GM18873 (cell line): ENCODE data around the gene MRPL37.
"Not testable (repeated sequence)": the region's sequence is repeated elsewhere in the genome, so short reads cannot be mapped to it uniquely, and the experiment has no call there.

Experiments used
- ATAC-seq: cut with Tn5 transposase; IDR thresholded peaks from one replicate; pipeline ENCODE4 v1.9.1; 2021; ENCODE audit warnings: mild to moderate bottlenecking, moderate library complexity, moderate number of reproducible peaks; ENCODE audit not compliant: unreplicated experiment, low FRiP score

Gene MRPL37

DNA sequence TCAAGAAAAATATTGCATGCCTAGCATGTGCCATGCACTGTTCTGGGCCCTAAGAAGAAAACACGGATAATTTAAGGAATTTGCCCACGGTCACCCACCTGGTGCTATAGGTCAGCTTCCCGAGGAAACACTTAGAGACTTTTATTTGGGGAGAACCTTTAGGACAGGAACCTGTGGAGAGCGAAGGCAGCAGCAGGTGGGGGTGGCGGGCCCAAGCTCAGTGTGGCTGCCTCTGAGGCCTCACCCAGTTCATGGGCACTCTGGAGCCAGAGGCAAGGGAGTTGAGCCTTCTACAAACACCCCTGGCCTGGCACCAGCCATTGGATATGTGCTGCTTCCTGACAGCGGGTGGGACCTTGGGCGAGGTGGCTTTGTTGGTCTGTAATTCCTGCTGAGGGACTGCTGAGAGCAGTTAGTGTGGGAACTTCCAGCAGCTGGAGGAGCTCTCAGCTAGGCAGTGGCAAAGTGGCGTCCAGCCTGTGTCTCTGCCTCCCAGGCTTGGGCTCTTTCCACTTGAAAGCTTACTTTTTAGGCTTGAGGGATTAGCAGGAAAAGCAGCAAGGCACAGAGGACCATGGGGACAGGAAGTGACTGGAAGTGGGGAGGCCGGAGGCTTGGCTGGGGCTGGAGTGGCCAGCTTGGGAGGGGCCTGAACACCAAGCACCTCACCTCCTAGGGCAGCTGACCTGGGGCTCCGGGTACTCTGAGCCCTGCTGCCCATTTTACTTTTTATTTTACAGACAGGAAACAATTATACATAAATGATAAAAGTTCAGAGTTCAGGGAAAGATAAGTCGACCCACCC, 19.1 kb downstream of the MRPL37 start:
- ATAC-seq: no peak

DNA sequence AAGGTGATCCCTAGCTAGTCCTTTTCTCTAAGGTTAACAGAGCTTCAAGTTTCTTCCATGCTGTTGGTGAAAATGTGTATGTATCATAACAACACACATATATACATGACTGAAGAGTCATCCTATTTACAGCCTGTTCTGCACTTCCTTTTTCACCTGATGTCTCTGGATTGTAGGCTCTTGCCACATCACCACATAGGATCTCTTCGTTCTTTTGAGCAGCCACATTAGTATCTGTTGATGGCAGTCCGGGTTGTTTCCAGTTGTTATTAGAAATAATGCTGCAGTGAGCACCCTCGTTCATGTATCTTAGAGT, 19.7 kb downstream of the MRPL37 start:
- ATAC-seq: no peak

DNA sequence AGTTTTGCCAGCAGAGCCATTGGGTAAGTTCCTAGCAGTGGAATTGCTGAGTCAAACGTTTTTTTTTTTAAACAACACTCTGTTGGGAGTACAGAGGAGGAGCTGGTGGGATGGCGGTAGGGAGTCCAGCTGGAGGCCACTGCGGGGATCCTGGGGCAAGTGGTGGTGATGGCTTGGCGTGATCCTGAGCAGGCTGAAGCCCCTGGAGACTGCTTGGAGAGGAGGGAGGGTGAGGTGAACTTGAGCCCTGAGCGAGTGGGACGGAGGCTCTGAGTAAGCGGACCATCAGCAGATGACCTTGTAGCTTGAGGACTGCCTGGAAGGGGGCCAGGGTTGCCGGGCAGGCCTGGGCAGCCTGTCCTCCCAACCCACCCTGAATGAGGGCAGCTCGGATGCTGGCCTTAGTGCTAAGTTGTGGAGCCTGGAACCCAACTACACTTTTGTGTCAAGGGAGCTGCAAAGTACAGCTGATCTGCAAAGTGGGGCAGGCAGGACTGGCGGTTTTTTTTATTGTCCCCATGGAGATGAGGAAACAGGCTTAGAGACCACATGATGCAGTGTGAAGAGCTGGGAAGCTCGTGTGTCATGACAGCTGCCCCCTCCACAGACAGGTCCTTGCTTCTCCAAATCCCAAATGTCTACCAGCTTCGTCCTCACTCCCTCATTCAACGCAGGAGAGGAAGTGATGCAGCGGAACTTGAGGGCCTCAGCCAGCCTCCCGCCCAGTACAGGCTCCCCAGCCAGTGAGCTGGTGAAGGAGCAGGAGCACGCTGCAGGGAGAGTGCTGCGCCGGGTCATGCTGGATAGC, 20.2 kb downstream of the MRPL37 start:
- no peak for ATAC-seq

DNA sequence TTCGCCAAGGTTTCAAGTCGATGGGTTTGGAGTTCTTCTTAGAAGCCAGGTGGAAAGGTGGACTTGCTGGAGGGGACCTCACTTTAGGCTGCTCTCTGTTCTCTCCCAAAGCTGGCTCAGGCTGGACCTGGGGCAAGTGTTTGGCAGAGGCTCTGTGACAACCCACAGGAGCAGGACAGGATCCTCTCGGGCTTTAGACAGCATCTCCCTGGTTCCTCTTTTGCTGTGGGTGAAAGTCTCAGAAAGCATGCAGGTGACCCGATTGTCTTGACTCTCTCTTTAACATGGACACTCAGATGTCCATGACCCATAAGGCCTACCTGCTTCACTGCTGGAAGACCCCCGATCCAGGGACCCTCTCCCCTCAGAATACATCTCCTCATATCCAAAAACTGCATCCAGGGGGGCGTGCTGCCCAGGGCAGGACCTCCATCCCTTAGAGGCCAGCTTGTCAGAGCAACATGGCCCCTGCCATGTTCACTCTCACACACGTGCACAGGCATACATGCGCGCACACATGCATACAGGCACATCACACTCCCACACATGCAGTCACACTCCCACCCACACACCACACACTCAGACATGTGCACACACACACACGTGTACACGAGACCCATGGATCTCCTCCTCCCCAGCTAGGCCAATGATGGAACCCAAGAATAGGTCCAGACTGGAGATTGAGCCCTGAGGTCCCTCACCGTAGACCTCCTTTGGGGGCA, 21.3 kb downstream of the MRPL37 start:
- no peak for ATAC-seq

DNA sequence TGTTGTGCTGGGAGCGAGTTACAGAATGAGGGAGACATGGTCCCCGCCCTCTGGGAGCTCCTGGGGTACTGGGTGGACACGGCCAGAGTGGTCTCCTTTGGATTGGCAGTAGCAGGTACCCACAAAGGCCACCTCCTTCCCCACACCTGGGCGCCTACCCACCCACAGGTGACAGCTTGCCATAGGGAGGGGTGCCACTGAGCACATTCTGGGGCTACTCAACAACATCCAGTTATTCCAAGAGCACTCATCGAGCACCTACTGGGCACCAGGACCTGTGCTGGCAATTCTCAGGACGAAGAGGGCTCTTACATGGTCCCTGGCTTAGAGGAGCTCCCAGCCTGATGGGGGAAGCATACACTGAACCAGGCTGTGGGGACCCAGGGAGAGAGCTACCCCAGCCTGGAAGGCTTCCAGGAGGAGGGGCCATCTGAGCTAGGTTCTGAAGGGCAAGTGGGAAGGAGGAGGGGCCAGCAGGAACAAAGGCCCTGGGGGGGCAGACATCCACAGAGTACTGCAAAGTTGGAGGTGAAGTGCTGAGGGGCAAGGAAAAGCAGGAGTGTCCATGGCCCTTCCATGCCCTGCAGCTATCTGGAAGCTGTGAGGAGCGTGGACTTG, 22.0 kb downstream of the MRPL37 start:
- no peak for ATAC-seq

DNA sequence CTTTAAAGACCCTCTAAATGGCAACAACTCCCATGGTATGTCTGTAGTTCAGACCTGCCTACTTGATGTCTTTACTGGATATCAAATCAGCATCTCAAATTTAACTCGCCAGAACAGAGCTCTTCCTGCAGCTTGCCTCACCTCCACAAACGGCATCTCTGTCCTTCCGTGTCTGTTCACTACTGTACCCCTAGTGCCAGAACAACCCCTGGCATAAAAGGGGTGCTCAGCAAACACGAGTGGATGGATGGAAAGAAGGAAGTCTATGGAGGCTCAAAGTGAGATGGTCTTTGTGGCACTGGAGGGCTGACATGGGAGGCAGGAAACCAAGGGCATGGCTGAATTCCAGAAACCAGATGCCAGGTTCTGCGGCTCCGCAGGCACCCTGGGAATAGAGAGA, 22.7 kb downstream of the MRPL37 start:
- no peak for ATAC-seq

DNA sequence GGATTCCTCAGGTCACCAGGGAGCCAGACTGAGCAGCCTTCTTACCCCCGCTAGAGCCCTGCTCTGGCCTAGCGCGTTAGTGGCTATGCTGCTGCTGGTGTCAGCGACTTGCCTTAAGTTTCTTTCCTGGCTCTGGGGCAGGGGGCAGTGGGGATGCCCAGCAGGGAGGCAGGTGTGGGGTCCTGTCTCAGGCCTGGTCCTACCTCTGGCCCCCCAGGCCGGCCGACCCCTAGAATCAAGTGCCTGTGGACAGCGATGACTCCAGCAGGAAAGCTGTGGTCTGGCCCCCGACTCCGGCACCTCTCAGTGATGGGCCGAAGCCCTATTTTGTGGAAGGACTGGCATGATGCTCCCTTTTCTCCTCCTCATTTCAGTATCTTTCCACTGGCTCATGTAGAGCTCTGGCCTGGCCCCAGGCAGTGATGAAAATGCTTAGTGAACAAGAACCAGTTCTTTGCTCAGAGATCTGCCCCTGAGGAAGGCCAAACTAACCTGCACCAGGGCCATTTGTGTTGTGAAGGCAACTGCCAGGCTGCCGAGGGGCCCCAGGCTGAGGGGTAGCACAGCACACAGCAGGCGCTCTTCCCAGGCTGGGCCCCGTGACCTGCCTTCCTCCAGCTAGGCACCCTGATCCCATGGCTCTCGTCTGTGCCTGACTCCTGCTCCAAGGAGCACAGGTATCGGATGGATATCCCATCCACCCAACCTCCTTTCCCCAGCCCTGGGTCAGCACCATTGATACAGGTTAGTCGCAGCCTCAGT, 23.7 kb downstream of the MRPL37 start:
- ATAC-seq: no peak

DNA sequence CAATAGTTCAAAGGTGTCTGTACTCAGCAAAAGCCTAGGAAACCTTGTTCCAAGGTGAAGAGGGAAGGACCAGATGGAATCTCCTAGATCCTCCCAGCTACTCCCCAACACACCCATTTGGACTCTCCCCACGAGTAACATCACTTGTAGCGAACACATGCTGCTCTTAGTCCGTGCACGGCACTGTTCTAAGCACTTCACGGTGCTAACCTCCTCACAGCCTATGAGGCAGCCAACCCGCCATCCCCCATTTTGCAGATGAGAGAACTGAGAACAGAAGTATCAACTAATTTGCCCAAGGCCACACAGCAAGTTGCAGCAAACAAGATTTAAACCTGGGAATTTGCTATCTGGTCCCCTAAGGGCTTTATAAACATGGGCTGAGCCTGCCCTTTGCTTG, 24.3 kb downstream of the MRPL37 start:
- ATAC-seq: no peak

DNA sequence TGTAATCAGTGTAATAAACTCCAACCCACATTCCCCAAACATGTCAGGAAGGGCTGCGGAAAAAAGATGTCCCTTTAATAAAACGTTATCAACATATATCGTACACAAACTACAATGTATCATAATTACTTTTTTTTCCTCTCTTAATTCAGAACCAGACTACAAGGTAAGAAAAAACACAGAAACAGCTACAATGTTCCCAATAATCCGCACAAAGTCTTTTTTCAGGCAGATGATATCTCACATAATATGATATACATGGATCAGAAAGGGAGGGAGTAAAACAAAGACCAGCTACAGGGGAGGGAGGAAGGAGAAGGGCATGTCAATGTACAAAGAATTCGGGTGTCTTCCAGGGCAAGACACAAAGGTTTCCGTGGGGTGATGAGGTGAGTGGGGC, 25.4 kb downstream of the MRPL37 start:
- no peak for ATAC-seq

DNA sequence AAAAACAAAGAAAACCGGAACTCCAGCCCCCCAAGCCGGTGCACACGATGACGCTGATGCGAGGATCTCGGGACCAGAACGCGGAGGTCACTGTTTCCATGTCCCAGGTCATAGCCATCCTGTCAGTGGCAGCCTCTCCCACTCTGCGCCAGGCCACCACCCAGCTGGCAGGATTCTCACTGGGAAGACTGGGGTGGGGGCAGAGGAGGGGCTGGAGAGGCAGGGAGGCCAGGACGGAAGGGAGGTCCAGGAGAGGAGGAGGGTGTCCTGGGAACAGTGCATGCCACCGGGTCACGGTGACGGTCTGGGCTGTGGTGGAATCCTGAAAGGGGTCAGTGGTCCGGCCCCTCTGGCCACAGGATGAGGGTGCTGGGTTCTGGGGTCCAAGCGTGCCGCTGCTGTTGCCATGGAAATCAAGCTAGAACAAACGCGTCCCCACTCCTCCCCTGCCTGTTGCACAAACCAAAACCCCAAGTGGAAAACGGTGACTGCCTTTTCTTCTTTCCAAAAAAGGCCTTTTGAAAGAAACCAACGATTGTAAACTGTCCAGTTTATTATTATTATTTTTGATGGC, 26.1 kb downstream of the MRPL37 start:
- ATAC-seq: no peak

DNA sequence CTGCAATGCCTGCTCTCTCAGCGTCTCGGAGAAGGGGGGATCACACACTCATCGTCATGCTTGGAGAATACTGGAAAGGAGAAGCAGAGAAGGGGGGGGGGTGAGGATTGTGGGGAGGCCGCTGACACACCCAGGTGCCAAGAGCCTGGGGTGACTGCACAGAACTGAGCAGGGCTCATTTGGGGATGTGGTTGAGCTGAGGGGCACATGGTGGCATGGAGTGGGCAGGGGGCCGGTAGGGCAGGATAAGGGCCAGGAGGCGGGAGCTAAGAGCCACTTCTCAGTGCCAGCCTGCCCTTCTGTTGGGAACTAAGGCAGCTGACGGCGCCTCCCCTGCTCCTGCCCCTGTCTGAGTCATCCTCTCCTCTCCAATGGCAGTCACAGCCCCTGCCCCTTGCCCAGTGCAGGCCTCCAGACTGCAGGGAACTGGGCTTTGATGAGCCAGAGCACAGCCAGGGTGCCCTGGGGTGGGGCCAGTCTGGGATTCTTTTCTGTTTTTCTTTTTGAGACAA, 27.2 kb downstream of the MRPL37 start:
- ATAC-seq: no peak

DNA sequence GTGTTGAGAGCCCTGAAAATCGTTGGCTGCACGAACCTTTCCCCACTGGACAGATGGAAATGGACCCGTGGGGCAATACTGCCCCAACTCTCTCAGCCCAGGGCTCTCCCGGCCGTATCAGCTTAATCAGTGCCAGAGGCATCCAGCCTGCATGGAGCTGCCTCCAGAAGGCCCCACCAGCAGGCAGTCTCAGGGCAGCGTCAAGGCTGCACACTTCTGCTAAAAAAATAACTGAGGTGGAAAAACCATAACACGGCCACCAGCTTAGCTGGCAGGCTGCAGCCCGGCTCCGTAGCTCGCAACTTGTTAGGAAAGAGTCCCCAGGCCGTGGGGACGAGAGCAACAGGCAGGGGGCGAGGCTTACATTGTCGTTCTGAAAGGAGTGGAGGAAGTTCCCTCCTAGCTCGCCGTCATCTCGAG, 27.9 kb downstream of the MRPL37 start:
- no peak for ATAC-seq

DNA sequence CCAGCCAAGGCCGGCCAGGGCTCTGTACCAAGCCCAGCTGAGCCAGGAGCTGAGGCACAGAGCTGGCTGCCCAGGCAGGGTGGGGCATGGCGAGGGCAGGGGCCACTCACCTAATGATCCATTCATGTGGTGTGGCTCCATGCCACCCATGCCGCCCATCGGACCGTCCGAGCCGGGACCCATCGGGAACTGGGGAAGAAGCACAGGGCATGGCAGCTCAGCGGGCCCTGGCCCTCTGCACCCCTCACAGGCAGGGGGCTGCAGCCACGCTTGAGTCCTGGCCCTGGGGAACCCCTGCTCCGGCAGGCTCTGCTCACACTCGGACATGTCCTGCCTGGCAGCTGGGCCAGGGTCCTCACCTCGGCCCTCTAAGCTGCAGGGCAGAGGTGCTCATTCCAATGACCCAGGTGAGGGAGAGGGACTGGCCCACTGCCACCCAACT, 28.7 kb downstream of the MRPL37 start:
- no peak for ATAC-seq

DNA sequence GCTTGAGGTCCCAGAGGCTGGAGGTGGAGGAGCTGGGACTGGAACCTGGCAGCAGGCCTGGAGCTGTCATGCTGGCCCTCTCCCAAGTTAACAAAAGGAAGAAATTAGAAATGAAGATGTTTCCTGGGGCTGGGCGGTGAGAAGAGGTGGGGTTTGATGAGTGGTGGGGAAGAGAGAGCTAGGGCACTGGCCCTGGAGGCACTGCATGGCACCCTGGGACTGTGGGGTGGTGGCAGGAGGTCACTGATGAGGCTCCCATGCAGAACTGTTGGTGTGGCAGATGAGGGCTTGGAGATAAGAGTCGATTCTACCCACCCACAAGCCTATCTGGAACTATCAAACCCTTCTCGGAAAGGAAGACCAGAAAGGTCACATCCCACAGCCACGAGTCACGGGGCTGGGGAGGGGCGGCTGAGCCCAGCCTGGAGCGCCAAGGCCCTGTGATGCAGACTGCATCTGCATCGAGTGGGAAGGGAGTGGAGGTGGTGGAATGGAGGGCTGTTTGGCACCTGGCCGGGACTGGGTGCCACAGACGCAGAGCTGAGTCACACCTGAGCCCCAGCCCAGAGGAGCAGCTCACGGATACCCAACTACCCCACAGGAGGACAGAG, 29.4 kb downstream of the MRPL37 start:
- ATAC-seq: no peak

DNA sequence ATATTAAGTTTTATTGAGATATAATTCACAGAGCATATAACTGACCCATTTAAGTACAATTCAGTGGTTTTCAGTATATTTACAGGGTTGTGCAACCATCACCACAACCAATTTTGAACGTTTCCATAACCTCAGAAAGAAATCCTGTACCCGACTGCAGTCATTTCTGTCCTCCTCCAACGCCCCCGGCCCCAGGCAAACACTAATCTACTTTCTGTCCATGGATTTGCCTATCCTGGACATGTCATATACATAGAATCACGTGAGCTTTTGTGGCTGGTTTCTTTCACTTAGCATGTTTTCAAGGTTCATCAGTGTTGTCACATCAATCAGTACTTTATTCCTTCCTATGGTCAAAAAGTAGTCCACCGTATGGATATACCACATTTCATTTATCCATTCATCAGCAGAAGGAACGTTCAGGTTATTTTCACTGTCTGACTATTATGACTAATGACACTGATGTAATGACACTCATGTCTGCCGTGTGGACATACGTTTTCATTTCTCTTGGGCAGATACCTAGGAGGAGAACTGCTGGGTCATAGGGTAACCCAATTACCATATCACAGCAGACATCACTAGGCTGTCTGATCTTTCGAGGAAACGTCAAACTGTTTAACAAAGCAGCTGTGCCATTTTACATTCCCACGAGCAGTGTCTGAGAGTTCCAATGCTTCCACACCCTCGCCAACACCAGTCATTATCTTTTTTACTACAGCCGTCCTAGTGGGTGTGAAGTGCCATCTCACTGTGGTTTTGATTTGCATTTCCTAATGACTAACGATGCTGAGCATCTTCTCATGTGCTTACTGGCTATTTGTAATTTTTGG, 30.8 kb downstream of the MRPL37 start:
- ATAC-seq: no peak

DNA sequence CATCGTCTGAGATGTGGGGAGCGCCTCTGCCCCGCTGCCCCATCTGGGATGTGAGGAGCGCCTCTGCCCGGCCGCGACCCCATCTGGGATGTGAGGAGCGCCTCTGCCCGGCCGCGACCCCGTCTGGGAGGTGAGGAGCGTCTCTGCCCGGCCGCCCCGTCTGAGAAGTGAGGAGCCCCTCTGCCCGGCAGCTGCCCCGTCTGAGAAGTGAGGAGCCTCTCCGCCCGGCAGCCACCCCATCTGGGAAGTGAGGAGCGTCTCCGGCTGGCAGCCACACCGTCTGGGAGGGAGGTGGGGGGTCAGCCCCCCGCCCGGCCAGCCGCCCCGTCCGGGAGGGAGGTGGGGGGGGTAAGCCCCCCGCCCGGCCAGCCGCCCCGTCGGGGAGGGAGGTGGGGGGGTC, 33.2 kb downstream of the MRPL37 start:
- not testable (repeated sequence) for ATAC-seq

DNA sequence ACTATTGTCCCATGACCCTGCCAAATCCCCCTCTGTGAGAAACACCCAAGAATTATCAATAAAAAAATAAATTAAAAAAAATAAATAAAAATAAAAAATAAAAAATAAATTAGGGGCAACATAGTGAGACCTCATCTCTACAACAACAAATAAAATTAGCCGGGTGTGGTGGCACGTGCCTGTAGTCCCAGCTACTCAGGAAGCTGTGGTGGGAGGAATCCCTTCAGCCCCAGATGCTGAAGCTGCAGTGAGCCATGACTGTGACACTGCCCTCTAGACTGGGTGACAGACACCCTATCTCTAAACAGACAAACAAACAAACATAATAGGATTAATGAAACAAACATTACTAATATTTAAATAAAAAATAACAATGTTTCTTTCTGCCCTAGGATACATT, 34.3 kb downstream of the MRPL37 start:
- no peak for ATAC-seq

DNA sequence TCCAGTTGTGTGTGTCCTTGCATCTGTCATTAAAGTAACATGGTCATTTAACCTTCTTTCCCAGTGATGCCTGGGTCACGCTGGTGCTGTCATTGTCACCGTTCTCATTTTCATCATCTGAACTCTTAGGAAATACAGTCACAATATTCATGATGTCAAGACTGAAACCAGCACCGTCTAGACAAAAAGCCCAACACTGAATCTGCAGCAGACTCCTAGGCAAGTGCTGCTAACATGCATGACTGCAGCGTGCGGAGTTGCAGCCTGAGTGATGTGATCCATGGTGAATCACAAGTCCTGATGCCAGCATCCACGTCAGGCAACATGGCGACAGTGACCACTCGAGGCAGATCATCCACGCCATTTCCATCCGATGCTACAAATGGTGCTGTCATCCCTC, 37.6 kb downstream of the MRPL37 start:
- ATAC-seq: no peak
